ENCODE results near the gene IST1. TPM values are rescaled to one million over a fixed set of nuclear protein-coding genes. Genes with fewer than 3 reads are reported as not detected.
A peak's percentile ranks its signal among the peaks of the same experiment; 100 is the strongest.

IST1 gene
- total and polyA plus RNA-seq, 9 of the 15 experiments (the other 6 are each of a cell fraction or from before 2014, with no cell fraction given), result 135 to 334 (median 188) TPM

DNA sequence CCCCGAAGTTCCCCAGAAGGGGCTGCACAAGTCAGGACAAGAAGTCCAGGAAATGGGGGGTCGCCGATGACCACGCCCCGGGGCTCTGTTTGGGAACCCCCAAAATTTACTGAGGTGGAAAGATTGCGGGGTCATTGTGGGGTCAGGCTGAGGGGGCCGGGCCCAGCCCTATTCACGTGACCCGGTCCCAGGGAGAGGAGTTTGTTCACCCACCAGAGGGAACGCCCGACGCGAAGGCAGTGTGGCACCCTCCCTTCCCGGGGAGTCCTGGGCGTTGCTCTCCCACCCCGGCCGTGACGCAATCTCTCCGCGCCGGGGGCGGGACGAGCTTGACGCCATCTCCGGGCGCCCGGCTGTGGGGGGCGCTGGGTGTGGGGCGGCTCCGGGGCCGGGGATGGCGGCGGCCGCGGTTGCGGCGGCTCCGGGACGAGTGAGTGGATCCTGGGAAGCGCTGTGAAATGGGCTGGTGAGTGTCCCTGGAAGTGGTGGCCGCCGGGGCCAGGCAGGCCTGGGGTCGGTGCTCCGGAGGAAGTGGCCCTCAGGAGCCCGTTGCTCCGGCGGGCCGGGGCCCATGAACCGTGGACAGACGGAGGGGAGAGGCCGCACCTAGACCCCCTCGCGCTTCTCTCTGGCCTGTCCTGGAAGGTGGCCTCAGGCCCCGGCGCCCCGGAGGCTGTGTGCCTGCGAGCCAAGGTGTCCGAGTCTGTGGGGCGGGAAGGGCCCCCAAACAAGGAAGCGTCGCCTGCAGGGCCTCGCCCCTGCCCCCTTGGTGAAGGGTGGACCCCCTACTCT, 49.5 kb upstream of the IST1 start, which contains the start of gene ATXN1L (continued):
- TF ChIP-seq, protein P1, sequence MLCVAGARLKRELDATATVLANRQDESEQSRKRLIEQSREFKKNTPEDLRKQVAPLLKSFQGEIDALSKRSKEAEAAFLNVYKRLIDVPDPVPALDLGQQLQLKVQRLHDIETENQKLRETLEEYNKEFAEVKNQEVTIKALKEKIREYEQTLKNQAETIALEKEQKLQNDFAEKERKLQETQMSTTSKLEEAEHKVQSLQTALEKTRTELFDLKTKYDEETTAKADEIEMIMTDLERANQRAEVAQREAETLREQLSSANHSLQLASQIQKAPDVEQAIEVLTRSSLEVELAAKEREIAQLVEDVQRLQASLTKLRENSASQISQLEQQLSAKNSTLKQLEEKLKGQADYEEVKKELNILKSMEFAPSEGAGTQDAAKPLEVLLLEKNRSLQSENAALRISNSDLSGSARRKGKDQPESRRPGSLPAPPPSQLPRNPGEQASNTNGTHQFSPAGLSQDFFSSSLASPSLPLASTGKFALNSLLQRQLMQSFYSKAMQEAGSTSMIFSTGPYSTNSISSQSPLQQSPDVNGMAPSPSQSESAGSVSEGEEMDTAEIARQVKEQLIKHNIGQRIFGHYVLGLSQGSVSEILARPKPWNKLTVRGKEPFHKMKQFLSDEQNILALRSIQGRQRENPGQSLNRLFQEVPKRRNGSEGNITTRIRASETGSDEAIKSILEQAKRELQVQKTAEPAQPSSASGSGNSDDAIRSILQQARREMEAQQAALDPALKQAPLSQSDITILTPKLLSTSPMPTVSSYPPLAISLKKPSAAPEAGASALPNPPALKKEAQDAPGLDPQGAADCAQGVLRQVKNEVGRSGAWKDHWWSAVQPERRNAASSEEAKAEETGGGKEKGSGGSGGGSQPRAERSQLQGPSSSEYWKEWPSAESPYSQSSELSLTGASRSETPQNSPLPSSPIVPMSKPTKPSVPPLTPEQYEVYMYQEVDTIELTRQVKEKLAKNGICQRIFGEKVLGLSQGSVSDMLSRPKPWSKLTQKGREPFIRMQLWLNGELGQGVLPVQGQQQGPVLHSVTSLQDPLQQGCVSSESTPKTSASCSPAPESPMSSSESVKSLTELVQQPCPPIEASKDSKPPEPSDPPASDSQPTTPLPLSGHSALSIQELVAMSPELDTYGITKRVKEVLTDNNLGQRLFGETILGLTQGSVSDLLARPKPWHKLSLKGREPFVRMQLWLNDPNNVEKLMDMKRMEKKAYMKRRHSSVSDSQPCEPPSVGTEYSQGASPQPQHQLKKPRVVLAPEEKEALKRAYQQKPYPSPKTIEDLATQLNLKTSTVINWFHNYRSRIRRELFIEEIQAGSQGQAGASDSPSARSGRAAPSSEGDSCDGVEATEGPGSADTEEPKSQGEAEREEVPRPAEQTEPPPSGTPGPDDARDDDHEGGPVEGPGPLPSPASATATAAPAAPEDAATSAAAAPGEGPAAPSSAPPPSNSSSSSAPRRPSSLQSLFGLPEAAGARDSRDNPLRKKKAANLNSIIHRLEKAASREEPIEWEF (CRISPR knock-in tag; IDR thresholded peaks at IDR 0.05), result no peak
- TF ChIP-seq ZNF696 (CRISPR knock-in tag; conservative IDR thresholded peaks at IDR 0.05), result no peak
- TF ChIP-seq GABPA (tag; conservative IDR thresholded peaks at IDR 0.05; ENCODE audit: low read depth), result peak; percentile 75
- peak; percentile 27 to 68; a peak in 2 of 4 replicates for TF ChIP-seq NONO (IDR thresholded peaks at IDR 0.05; ENCODE audit: low read depth in 2 of 2, low read length in 1 of 2)
- TF ChIP-seq FOSL1 (tag; conservative IDR thresholded peaks at IDR 0.05), result 0 out of 2 replicates have a peak, but pooled peaks have one; percentile 32
- TF ChIP-seq STAG1 (CRISPR knock-in tag; IDR thresholded peaks at IDR 0.05; ENCODE audit: borderline replicate concordance), result 0 out of 2 replicates have a peak, but pooled peaks have one; percentile 15
- TF ChIP-seq, protein P2, sequence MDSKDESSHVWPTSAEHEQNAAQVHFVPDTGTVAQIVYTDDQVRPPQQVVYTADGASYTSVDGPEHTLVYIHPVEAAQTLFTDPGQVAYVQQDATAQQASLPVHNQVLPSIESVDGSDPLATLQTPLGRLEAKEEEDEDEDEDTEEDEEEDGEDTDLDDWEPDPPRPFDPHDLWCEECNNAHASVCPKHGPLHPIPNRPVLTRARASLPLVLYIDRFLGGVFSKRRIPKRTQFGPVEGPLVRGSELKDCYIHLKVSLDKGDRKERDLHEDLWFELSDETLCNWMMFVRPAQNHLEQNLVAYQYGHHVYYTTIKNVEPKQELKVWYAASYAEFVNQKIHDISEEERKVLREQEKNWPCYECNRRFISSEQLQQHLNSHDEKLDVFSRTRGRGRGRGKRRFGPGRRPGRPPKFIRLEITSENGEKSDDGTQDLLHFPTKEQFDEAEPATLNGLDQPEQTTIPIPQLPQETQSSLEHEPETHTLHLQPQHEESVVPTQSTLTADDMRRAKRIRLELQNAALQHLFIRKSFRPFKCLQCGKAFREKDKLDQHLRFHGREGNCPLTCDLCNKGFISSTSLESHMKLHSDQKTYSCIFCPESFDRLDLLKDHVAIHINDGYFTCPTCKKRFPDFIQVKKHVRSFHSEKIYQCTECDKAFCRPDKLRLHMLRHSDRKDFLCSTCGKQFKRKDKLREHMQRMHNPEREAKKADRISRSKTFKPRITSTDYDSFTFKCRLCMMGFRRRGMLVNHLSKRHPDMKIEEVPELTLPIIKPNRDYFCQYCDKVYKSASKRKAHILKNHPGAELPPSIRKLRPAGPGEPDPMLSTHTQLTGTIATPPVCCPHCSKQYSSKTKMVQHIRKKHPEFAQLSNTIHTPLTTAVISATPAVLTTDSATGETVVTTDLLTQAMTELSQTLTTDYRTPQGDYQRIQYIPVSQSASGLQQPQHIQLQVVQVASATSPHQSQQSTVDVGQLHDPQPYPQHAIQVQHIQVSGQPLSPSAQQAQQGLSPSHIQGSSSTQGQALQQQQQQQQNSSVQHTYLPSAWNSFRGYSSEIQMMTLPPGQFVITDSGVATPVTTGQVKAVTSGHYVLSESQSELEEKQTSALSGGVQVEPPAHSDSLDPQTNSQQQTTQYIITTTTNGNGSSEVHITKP (IDR thresholded peaks at IDR 0.05; ENCODE audit: partially characterized antibody), result peak; percentile 55
- TF ChIP-seq ZFX (CRISPR knock-in tag; IDR thresholded peaks at IDR 0.05), result peak; percentile 85
- TF ChIP-seq, protein P3, sequence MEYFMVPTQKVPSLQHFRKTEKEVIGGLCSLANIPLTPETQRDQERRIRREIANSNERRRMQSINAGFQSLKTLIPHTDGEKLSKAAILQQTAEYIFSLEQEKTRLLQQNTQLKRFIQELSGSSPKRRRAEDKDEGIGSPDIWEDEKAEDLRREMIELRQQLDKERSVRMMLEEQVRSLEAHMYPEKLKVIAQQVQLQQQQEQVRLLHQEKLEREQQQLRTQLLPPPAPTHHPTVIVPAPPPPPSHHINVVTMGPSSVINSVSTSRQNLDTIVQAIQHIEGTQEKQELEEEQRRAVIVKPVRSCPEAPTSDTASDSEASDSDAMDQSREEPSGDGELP (CRISPR knock-in tag; IDR thresholded peaks at IDR 0.05; ENCODE audit: borderline replicate concordance), result peak; percentile 61; the same call in 1 of the 2 replicates
- TF ChIP-seq, protein P4, sequence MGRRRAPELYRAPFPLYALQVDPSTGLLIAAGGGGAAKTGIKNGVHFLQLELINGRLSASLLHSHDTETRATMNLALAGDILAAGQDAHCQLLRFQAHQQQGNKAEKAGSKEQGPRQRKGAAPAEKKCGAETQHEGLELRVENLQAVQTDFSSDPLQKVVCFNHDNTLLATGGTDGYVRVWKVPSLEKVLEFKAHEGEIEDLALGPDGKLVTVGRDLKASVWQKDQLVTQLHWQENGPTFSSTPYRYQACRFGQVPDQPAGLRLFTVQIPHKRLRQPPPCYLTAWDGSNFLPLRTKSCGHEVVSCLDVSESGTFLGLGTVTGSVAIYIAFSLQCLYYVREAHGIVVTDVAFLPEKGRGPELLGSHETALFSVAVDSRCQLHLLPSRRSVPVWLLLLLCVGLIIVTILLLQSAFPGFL (CRISPR knock-in tag; IDR thresholded peaks at IDR 0.05), result no peak
- TF ChIP-seq, protein P5, sequence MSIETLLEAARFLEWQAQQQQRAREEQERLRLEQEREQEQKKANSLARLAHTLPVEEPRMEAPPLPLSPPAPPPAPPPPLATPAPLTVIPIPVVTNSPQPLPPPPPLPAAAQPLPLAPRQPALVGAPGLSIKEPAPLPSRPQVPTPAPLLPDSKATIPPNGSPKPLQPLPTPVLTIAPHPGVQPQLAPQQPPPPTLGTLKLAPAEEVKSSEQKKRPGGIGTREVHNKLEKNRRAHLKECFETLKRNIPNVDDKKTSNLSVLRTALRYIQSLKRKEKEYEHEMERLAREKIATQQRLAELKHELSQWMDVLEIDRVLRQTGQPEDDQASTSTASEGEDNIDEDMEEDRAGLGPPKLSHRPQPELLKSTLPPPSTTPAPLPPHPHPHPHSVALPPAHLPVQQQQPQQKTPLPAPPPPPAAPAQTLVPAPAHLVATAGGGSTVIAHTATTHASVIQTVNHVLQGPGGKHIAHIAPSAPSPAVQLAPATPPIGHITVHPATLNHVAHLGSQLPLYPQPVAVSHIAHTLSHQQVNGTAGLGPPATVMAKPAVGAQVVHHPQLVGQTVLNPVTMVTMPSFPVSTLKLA (conservative IDR thresholded peaks at IDR 0.05), result peak; percentile 68 to 76

Measured in K562 (cell line).